WTC11 (cell line): ENCODE results near the gene NGF.
"Not testable (repeated sequence)": the region's sequence is repeated elsewhere in the genome, so short reads cannot be mapped to it uniquely, and the experiment has no call there.

Source experiments
- CBFB ChIP-seq: sonication (generic); formaldehyde crosslinking; IDR thresholded peaks from 2 replicates; pipeline ENCODE4 v1.8.1; 2022; ENCODE audit warnings: mild to moderate bottlenecking, low read depth, missing genetic modification reagents
- CTCF ChIP-seq: fragments of 200-600 bp; IDR thresholded peaks from 2 replicates; pipeline ENCODE4 v1.8.0; 2022; ENCODE audit warnings: antibody characterized with exemption
- NFATC4 ChIP-seq: fragments of 250-450 bp; sonication (Bioruptor Pico); IDR thresholded peaks from 2 replicates; pipeline ENCODE4 v1.9.0; 2021; ENCODE audit warnings: mild to moderate bottlenecking
- SP1 ChIP-seq: sonication (generic); formaldehyde crosslinking; conservative IDR thresholded peaks from 2 replicates; pipeline ENCODE4 v1.8.1; 2022; ENCODE audit warnings: missing genetic modification reagents
- TEAD1 ChIP-seq: sonication (generic); formaldehyde crosslinking; IDR thresholded peaks from 2 replicates; pipeline ENCODE4 v1.8.0; 2022; ENCODE audit warnings: mild to moderate bottlenecking, missing genetic modification reagents
- USF1 ChIP-seq: sonication (generic); formaldehyde crosslinking; IDR thresholded peaks from 2 replicates; pipeline ENCODE4 v1.8.0; 2022; ENCODE audit warnings: mild to moderate bottlenecking, missing genetic modification reagents

- TF ChIP-seq SP1 (CRISPR knock-in tag); CTCF; USF1 (CRISPR knock-in tag); CBFB (CRISPR knock-in tag); NFATC4 (CRISPR knock-in tag); TEAD1 (CRISPR knock-in tag): not testable (repeated sequence)
These were observed 28.5 kb downstream of the NGF start for GRCh38 chr1:115309504-115309903.
